HG02678 (cell line): ENCODE results near the gene S100A5.

Experiments
- ATAC-seq: cut with Tn5 transposase; IDR thresholded peaks from one replicate; pipeline ENCODE4 v1.9.1; 2021; ENCODE audit warnings: mild to moderate bottlenecking, moderate library complexity; ENCODE audit not compliant: unreplicated experiment

The S100A5 gene

DNA sequence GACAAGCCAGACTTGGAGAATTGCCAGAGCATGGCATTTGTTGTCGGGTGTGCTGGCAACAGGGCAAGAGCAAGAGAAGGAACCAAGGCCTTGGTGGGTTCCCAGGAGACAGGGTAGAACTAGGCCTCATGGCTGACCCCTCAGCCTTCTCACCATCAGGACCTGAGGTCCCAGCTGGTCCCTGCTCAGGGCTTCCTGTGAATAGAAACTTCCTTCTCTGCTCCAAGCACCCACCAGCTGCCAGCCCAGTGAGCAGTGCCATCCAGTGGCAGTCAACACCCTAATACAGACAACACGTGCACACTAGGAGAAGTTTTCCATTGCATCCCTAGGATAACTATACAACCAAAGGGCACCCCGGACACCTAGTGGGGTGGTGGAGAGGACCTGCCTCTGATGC lies 27.7 kb downstream of the S100A5 start:
- ATAC-seq, result no peak

- no peak for ATAC-seq
Observed at GRCh38 chr1:153510984-153511410, 29.7 kb downstream of the S100A5 start.

- no peak for ATAC-seq
Observed at GRCh38 chr1:153509729-153510354, 30.9 kb downstream of the S100A5 start.

DNA sequence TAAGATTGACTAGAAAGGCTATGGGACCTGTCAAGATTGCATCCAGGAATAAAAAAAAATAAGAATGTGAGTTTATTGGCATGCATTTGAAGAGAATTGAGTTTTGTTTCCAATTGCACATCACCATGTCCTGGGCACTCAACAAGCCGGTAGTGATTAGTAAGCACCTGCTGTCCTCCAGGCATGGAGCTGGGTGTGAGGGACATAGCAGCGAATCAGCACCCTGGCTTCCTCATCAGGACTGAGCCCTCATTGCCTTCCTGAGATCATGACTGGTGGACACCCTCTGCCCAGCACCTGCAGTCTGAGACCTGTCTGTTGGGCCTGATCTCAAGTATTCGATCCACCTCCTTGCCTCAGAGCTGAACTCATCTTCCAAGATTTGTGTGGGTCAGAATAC lies 31.7 kb downstream of the S100A5 start:
- ATAC-seq, result no peak

DNA sequence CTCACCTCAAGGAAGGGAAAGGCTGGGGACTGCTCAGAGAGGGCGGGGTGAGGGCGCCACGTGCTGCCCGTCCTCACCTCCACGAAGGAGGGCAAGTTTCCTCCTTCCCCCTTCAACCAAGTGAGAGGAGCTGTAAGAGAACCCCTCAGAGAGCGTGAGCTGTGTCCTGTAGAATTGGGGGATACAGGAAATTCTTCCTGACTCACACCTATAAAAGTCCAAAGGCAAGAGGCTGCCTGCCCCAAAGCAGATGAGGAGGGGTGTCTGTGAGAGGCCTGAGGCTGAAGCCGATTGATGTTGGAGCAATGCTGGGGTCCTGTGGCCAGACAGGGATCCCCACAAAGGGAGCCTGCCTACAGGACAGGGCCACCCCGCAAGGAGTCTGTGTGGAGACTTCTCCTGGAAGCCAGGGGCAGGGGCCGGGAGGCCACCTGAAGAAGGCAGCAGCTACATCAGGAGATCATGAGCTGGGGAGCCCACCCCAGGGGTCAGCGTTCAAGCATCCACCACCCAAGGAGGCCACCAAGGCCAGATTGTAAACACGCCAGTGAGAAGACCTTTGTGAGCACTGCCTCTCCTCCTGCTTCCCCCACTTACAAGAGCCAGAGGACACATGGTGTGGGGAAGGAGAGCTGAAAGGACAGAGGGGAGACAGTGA lies 32.7 kb downstream of the S100A5 start:
- no peak for ATAC-seq

DNA sequence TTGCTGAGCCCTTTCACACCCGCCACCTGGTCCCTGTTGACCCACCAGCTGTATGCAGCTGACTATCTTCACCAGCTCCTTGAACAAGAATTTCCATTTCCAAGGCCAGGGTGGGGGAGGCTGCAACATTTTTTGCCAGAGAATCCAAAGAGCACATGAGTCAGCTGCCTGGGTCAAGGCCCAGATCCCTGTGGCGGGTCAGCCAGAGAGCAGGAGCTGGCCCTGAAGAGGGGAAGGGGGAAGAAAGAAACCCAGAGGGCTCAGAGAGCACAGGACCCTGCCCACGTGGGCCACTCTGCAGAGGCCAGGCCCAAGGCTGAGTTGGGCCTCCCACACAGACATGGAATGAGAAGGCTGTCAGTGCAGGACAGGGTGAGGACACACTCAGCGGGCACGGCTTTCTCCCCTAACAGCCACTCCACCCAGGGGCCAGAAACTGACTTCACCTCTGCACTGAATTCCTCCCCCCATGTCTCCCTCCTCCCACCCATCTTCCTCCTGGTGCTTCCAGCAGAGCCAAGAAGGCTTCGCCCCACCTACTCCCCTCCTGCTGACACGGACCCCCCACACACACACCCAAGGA lies 33.8 kb downstream of the S100A5 start:
- ATAC-seq, result no peak

DNA sequence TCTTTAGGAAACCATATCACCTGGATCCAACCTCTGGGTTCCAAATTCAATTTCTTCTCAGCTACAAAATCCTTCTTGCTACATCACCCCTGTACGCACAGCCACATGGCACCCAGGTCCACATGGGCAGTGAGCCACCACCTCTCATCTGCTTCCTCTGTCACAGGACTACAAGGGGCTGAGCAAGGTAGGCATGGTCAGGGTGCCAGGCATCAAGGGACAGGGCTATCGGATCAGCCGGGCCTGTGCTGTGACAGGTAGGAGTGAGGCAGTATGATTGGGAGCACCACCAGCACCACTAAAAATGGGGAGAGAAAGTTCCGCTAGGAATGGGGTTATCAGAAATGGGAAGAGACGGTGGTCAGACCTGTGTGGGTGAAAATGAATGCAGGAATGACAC lies 34.3 kb downstream of the S100A5 start:
- no peak for ATAC-seq

DNA sequence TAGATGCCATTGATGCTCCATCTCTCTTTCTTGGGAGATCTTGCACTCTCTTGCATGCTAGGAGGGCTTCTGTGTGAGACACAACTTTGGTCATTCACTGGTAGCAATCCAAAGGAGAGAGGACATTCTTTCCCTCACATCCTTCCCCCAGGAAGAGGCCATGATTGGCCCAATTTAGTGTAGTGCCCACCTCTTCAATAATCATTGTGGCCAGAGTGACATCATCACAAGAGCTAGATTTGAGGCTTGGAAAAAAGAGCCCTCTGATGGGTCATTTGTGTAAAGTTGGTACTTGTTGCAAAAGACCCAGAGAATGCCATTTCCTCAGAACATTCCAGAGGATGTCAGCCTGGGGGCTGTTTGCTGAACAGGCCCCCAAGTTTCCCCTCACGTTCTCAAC lies 35.2 kb downstream of the S100A5 start:
- ATAC-seq, result no peak

DNA sequence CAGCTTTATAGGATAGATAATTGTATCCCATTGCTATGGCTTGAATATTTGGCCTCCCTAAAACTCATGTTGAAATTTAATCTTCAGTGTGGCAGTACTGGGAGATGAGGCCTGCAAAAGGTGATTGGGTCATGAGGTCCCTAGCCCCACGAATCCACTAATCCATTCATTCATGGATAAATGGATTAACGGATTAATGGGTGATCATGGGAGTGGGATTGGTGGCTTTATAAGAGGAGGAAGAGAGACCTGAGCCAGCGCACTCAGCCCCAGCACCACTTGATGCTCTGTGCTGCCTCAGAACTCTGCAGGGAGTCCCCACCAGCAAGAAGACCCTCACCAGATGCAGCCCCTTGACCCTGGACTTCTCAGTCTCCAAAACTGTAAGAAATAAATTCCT lies 37.0 kb downstream of the S100A5 start:
- no peak for ATAC-seq

- ATAC-seq, result no peak
Observed at GRCh38 chr1:153498746-153499145, 42.0 kb downstream of the S100A5 start.

DNA sequence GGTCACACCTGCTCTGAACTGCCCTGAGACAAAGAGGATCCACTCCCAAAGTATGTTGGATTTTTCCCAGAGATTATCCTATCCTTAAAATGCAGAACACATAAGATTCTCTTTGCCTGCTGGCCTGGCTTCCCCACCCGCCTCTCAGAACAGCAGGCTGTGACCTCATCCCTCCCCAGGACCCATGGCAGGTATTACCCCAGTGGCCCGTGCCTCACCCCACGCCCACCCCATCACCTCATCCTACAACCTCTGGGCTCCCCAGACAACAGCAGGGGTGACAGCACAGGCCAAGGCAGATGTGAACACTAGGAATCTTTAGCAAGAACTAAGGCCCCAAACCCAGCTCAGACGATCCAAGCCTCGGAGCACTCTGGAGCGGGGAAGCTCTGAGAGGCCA lies 45.2 kb downstream of the S100A5 start:
- no peak for ATAC-seq

DNA sequence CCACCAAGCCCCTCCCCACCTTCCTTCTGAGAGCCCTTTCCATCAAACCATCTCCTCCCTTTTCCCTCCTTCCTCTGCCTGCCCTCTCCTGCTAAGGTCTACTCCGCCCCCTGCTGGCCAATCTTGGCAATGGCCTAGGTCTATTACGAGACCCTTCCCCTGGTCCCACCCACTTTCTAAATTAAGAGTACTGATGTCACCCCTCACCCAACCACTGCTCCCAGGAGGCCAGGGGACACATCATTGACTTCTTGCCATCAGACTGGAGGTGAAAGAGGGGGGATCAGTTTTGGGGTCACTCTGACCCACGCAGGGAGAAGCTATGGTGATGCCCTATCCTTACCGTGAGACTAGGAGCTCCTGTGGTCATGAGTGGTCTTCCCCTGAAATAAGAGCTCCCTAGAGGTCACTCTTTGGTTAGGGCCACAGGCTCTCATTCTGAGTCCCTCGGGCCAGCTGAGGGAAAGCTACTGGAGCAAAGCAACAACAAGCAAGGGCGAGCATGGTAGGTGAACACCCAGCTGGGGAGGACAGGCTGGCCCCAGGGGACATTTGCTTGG lies 45.7 kb downstream of the S100A5 start:
- no peak for ATAC-seq

- no peak for ATAC-seq
Observed at GRCh38 chr1:153493343-153493960, 47.3 kb downstream of the S100A5 start.

GRCh38 chr1:153490272-153491051 lies 50.3 kb downstream of the S100A5 start:
- ATAC-seq, result no peak

DNA sequence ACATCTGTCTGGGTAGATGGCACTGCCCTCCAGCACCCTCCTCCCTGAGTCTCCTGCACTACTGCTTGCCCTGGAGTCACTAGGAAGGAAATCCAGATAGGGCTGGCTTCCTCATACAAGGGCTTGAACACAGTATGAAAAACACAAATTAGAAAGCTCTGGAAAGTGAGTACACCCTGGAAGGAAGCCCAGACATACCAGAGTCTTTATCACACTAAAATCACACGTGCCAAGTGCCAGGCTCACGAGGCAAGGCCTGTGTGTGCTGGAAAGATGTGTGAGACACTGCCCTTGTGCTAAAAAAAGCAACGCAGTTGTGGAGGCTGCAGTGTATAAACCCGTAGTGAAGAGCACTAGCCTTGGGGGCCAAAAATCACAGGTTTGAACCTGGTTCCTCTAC lies 52.0 kb downstream of the S100A5 start:
- no peak for ATAC-seq

GRCh38 chr1:153487707-153488106 lies 53.0 kb downstream of the S100A5 start:
- ATAC-seq, result no peak
